ENCODE measurements around the gene FREM1.

The FREM1 gene

GRCh38 chr9:14870090-14870489 lies 40.1 kb downstream of the FREM1 start:
- in situ Hi-C loops (cut with MboI; ENCODE audit: low sequenced_read_pairs) = no loop called here

- in situ Hi-C loops (cut with MboI; ENCODE audit: low sequenced_read_pairs) = no loop called here
These were observed 40.6 kb downstream of the FREM1 start for GRCh38 chr9:14869671-14870070.

GRCh38 chr9:14868772-14869583 lies 41.2 kb downstream of the FREM1 start:
- in situ Hi-C loops (cut with MboI; ENCODE audit: low sequenced_read_pairs) = no loop called here

- in situ Hi-C loops (cut with MboI; ENCODE audit: low sequenced_read_pairs) = no loop called here
These were observed 41.8 kb downstream of the FREM1 start for GRCh38 chr9:14868418-14868771.

GRCh38 chr9:14866200-14866749 lies 44.0 kb downstream of the FREM1 start:
- in situ Hi-C loops (cut with MboI; ENCODE audit: low sequenced_read_pairs) = no loop called here

GRCh38 chr9:14864309-14864708 lies 45.9 kb downstream of the FREM1 start:
- in situ Hi-C loops (cut with MboI; ENCODE audit: low sequenced_read_pairs) = no loop called here

DNA sequence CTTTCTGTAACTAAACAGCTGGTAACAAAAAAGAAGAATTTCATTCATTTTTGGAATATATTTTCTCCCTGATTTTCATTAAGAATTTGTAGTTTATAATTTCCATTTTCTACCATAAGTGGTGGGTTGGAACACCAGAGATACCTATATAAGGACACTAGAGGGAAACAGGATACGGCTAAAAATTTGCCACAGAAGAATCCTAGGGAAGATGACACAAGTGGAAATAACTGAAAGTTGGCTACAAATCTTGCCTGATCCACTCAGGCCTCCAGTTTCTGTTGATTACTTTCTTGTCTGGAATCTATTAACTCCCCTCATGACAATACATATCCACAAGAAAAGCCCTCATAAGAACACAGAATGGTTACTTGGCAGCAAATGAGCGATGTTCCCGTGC lies 46.8 kb downstream of the FREM1 start:
- in situ Hi-C loops (cut with MboI; ENCODE audit: low sequenced_read_pairs) = no loop called here

DNA sequence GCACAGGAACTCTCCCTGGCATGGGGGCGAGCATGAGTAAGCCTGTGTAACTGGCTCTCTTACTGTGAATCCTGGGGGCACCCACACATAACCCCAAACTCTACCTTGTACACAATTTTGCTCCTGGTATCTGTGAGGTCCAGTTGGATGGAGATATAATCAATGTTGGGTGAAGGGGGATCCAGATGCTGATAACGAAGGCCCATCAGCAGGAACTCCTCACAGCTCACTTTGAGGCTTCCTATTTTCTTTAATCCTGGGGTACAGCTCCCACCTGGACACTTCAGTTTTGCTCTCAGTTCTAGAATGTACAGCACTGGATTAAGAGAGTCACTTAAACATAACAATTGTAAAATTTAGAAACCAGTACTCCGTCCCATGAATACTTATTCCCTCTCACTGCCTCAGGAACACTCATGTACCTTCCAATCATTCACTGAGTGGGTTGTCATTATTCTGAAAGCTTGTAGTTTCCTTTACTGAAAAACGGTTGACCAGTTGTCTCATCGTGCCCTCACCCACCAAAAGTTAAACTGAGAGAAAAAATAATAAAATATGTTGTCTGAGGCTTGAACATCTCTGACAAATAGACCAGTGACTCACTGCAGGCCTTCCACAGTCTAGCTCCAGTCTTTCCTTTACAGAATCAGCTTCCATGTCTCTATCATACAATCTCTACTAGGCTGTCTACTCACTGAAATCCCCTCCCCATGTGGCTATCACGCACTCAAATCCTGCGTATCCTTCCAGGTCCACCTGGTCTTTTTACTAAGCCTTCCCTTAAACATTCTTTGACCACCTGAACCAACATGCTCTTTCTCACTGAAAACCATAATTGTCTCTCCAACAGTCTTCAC lies 52.6 kb downstream of the FREM1 start:
- in situ Hi-C loops (cut with MboI; ENCODE audit: low sequenced_read_pairs) = no loop called here

- in situ Hi-C loops (cut with MboI; ENCODE audit: low sequenced_read_pairs) = no loop called here
These were observed 60.4 kb downstream of the FREM1 start for GRCh38 chr9:14849851-14850250.

GRCh38 chr9:14849296-14849695 lies 60.9 kb downstream of the FREM1 start:
- in situ Hi-C loops (cut with MboI; ENCODE audit: low sequenced_read_pairs) = no loop called here

GRCh38 chr9:14846871-14847311 lies 63.3 kb downstream of the FREM1 start:
- in situ Hi-C loops (cut with MboI; ENCODE audit: low sequenced_read_pairs) = no loop called here

GRCh38 chr9:14843163-14843562 lies 67.1 kb downstream of the FREM1 start:
- in situ Hi-C loops (cut with MboI; ENCODE audit: low sequenced_read_pairs) = no loop called here

DNA sequence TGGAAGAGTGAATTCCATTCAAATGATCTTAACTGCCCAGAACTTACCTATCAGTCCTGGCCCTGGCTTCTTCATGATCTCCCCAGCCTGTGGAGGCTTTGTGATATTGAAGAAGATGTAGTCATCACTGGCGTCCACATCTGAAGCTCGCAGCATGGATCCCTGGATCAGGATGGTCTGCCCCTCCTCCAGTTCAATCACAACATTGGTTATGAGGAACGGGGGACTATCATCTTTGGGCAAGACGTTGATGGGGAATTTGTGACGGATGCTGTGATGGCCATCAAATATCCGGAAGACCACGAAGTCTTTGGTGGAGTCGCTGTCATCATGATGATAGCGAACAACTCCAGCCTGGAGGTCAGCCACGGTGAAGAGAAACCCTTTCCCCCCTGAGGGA lies 68.0 kb downstream of the FREM1 start:
- in situ Hi-C loops (cut with MboI; ENCODE audit: low sequenced_read_pairs) = no loop called here

- in situ Hi-C loops (cut with MboI; ENCODE audit: low sequenced_read_pairs) = no loop called here
These were observed 71.5 kb downstream of the FREM1 start for GRCh38 chr9:14838701-14839100.

DNA sequence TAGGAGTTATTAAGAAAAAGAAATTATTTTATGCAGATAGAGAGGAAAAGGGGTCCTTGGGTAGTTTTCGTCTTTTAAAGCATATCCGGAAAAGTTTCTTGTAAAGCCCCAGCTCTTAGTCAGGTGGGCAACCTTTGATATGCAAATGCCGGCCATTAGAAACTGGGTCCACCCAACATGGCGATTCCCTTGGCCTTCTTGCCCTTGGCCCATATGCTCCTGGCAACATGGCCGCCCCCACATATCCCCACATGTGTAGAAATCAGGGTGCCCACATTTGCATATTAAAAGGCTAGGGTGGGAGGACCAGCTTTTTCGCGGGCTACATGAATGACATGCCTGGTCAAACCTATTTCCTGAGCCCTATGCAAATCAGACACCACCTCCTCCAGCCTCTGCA lies 73.3 kb downstream of the FREM1 start:
- in situ Hi-C loops (cut with MboI; ENCODE audit: low sequenced_read_pairs) = no loop called here

GRCh38 chr9:14831661-14832060 lies 78.6 kb downstream of the FREM1 start:
- in situ Hi-C loops (cut with MboI; ENCODE audit: low sequenced_read_pairs) = no loop called here

GRCh38 chr9:14831074-14831473 lies 79.2 kb downstream of the FREM1 start:
- in situ Hi-C loops (cut with MboI; ENCODE audit: low sequenced_read_pairs) = no loop called here

GRCh38 chr9:14830057-14830456 lies 80.2 kb downstream of the FREM1 start:
- in situ Hi-C loops (cut with MboI; ENCODE audit: low sequenced_read_pairs) = no loop called here

DNA sequence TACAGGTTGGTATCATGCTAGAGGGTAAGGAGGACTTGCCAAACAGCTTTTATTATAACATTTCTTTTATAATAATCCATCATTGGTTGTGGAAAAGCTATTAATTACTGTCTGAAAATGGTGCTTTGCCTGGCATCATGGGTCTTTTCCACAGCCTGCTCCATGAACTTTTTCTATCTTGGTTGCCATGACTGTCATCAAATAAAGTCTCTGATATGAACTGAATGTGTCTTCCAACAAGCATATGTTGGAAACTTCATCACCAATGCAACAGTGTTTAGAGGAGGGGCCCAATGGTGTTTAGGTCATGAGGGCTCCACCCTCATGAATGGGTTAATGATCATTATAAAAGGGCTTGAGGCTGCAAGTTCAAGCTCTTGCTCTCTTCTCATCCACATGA lies 81.0 kb downstream of the FREM1 start:
- in situ Hi-C loops (cut with MboI; ENCODE audit: low sequenced_read_pairs) = no loop called here

- in situ Hi-C loops (cut with MboI; ENCODE audit: low sequenced_read_pairs) = no loop called here
These were observed 82.4 kb downstream of the FREM1 start for GRCh38 chr9:14827805-14828204.

DNA sequence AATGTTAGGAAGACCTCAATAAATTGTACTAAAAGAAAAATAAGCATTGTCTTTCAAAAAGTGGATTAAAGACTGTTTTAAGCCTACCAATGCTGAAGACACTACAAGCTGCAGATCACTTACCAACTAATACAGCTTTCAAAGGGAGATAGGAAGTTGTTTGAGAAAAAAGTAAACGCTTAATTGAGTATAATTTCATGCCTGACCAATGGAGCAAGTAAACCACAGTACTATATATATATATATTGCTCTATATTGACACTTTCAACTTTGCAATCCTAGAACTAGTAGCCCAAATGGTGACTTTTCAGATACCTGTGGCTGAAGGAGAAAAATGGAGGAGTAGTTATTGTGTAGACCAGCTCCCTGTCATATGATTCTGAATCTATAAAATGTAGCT lies 85.7 kb downstream of the FREM1 start:
- in situ Hi-C loops (cut with MboI; ENCODE audit: low sequenced_read_pairs) = no loop called here

DNA sequence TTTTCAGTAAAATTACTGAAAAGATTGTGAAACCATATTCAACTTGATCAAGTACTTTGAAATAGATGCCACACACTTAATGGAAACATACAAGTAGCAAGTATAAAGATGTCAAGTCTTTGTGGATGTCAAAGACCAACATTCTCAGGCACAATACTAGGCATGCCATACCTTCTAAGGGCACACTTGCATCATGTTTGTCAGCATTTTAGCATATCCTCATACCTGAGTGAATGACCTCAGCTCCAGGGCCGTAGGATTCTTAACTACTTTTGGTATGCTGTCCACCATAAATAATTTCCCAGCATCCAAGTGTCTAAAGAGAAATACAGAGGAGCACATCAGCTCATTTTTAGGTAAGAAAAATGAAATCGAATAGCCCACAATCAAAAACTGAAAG lies 86.4 kb downstream of the FREM1 start:
- in situ Hi-C loops (cut with MboI; ENCODE audit: low sequenced_read_pairs) = no loop called here

All from hTERT RPE-1 (cell line).